Caco-2 (cell line): ENCODE measurements around the gene THRB. TPM values are rescaled to one million over a fixed set of nuclear protein-coding genes. Genes with fewer than 3 reads are reported as not detected.

ENCODE experiments used
- BruUV-seq: library from RNA; stranded (reverse); fragments of 400-500 nt; replicated peaks from 2 replicates; lab custom pipeline; 2021; lab: Mats Ljungman, UMichigan
- CTCF ChIA-PET: fragments of 300-600 bp; sonication (Branson Sonifier 250); formaldehyde crosslinking; loops from one replicate; lab custom pipeline; 2022; ENCODE audit warnings: antibody characterized with exemption; lab: Charles Lee
- POLR2A ChIA-PET: fragments of 300-600 bp; sonication (Branson Sonifier 250); formaldehyde crosslinking; loops from one replicate; lab custom pipeline; 2022; ENCODE audit warnings: antibody characterized with exemption; lab: Charles Lee
- DNase-seq, 2 experiments: peaks; one replicate each; pipeline versions ENCODE4 v3.0.0 to v3.0.0-alpha.2; 2020 to 2022
- H3K27me3 ChIP-seq: replicated peaks from 2 replicates; pipeline ENCODE4 v1.6.0; 2011; ENCODE audit warnings: low read length; ENCODE audit not compliant: control insufficient read depth, insufficient read depth
- H3K36me3 ChIP-seq: 2 replicates; pipeline ENCODE4 v1.5.1; 2011; ENCODE audit warnings: low read length; ENCODE audit not compliant: control insufficient read depth, insufficient read depth
- H3K4me1 ChIP-seq: fragments of 250-450 bp; sonication (Bioruptor Pico); 2 replicates; pipeline ENCODE4 v1.5.1; 2020; ENCODE audit warnings: mild to moderate bottlenecking
- H3K4me3 ChIP-seq: 2 replicates; pipeline ENCODE4 v1.5.1; 2011; ENCODE audit warnings: low read depth, mild to moderate bottlenecking, control low read depth, low read length
- H3K9me3 ChIP-seq: fragments of 250-450 bp; sonication (Bioruptor Pico); 2 replicates; pipeline ENCODE4 v1.5.1; 2020; ENCODE audit warnings: mild to moderate bottlenecking, moderate library complexity
- H3K27ac Mint-ChIP-seq: one replicate; pipeline ENCODE4 v1.8.0; 2022; ENCODE audit warnings: mixed read lengths; ENCODE audit not compliant: unreplicated experiment
- H3K27me3 Mint-ChIP-seq: one replicate; pipeline ENCODE4 v1.8.0; 2022; ENCODE audit warnings: mixed read lengths; ENCODE audit not compliant: insufficient read depth, unreplicated experiment
- H3K36me3 Mint-ChIP-seq: one replicate; pipeline ENCODE4 v1.8.0; 2022; ENCODE audit warnings: mild to moderate bottlenecking, mixed read lengths; ENCODE audit not compliant: insufficient read depth, unreplicated experiment
- H3K4me1 Mint-ChIP-seq: one replicate; pipeline ENCODE4 v1.8.0; 2022; ENCODE audit warnings: low read depth, mixed read lengths; ENCODE audit not compliant: unreplicated experiment
- H3K4me3 Mint-ChIP-seq: one replicate; pipeline ENCODE4 v1.8.0; 2022; ENCODE audit warnings: mild to moderate bottlenecking, moderate library complexity, mixed read lengths; ENCODE audit not compliant: unreplicated experiment
- H3K9me3 Mint-ChIP-seq: one replicate; pipeline ENCODE4 v1.8.0; 2022; ENCODE audit warnings: mixed read lengths; ENCODE audit not compliant: unreplicated experiment
- CTCF ChIP-seq, 2 experiments: fragments of 200-600 bp in 1 of 2; IDR thresholded peaks; 1 replicate in 1 of 2; 2 replicates in 1 of 2; pipeline versions ENCODE4 v1.5.1 to v1.8.0; 2011 to 2022; ENCODE audit warnings: antibody characterized with exemption in 1 of 2, control low read depth in 1 of 2, inconsistent platforms in 1 of 2, low read depth in 1 of 2, low read length in 1 of 2, mild to moderate bottlenecking in 1 of 2, moderate library complexity in 1 of 2; ENCODE audit not compliant: insufficient read depth in 1 of 2, severe bottlenecking in 1 of 2, unreplicated experiment in 1 of 2
- intact Hi-C: fragments of 100-400 bp; cut with micrococcal nuclease; formaldehyde crosslinking; loops from one replicate; pipeline ENCODE4 v1.10.0; 2022; ENCODE audit not compliant: unreplicated experiment
- total RNA-seq: library from RNA; stranded (reverse); gene quantifications from 2 replicates; pipeline ENCODE4 v1.2.3, GENCODE V29; 2022

The THRB gene
- total RNA-seq, 1 experiment from 2014 or later, result 19.4 TPM

DNA sequence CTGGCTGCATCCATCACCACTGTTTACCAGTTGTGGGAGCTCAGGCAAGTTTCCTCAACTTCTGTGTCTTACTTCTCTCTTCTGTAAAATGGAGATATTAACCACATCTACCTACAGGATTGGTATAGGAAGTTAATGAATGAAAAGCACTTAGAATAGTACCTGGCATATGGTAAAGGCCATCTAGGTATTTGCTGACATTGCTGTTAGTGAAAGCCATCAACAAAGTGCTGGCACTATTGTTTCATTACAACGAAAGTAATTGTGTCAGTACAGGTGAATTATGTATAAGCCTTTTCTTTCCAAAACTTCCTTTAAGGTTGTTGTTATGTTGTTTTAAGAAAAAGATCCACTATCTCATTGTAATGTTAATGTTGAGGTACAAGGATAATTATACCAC lies 352.5 kb downstream of the THRB start:
- H3K27me3 Mint-ChIP-seq, result no peaks in the 10 kb centered on the region
- ChIA-PET POLR2A (no interaction called here), CTCF (no interaction called here)
- Histone ChIP-seq H3K36me3 (peaks cover 1% of the 10 kb centered on the region), H3K4me3 (no peak overlapping the region), H3K27me3 (no peaks in the 10 kb centered on the region), H3K4me1 (peaks cover 34% of the 10 kb centered on the region), H3K9me3 (no peaks in the 10 kb centered on the region)
- H3K4me1 Mint-ChIP-seq, result peaks cover 24% of the 10 kb centered on the region
- intact Hi-C loops, result no loop called here
- no peak overlapping the region for H3K27ac Mint-ChIP-seq
- H3K36me3 Mint-ChIP-seq, result peaks cover 21% of the 10 kb centered on the region
- no TSS peak for BruUV-seq
- no peak overlapping the region for H3K4me3 Mint-ChIP-seq
- TF ChIP-seq CTCF (IDR thresholded peaks at IDR 0.05; ENCODE audit: insufficient read depth in 1 of 2, low read depth in 1 of 2, low read length in 1 of 2, severe bottlenecking in 1 of 2, unreplicated experiment in 1 of 2), result no peak
- no peak for DNase-seq
- H3K9me3 Mint-ChIP-seq, result no peaks in the 10 kb centered on the region

- POLR2A ChIA-PET, result no interaction called here
- Histone ChIP-seq H3K27me3 (no peaks in the 10 kb centered on the region), H3K4me3 (no peak overlapping the region), H3K36me3 (peaks cover 1% of the 10 kb centered on the region), H3K9me3 (no peaks in the 10 kb centered on the region), H3K4me1 (peaks cover 32% of the 10 kb centered on the region)
- no peak overlapping the region for H3K27ac Mint-ChIP-seq
- no peaks in the 10 kb centered on the region for H3K27me3 Mint-ChIP-seq
- no peak for DNase-seq
- H3K4me3 Mint-ChIP-seq, result no peak overlapping the region
- peaks cover 19% of the 10 kb centered on the region for H3K36me3 Mint-ChIP-seq
- H3K4me1 Mint-ChIP-seq, result peaks cover 27% of the 10 kb centered on the region
- TF ChIP-seq CTCF (IDR thresholded peaks at IDR 0.05; ENCODE audit: insufficient read depth in 1 of 2, low read depth in 1 of 2, low read length in 1 of 2, severe bottlenecking in 1 of 2, unreplicated experiment in 1 of 2), result no peak
- intact Hi-C loops, result no loop called here
- no peaks in the 10 kb centered on the region for H3K9me3 Mint-ChIP-seq
- BruUV-seq, result no TSS peak
- CTCF ChIA-PET, result no interaction called here
These were observed 353.1 kb downstream of the THRB start for GRCh38 chr3:24141548-24141947.

DNA sequence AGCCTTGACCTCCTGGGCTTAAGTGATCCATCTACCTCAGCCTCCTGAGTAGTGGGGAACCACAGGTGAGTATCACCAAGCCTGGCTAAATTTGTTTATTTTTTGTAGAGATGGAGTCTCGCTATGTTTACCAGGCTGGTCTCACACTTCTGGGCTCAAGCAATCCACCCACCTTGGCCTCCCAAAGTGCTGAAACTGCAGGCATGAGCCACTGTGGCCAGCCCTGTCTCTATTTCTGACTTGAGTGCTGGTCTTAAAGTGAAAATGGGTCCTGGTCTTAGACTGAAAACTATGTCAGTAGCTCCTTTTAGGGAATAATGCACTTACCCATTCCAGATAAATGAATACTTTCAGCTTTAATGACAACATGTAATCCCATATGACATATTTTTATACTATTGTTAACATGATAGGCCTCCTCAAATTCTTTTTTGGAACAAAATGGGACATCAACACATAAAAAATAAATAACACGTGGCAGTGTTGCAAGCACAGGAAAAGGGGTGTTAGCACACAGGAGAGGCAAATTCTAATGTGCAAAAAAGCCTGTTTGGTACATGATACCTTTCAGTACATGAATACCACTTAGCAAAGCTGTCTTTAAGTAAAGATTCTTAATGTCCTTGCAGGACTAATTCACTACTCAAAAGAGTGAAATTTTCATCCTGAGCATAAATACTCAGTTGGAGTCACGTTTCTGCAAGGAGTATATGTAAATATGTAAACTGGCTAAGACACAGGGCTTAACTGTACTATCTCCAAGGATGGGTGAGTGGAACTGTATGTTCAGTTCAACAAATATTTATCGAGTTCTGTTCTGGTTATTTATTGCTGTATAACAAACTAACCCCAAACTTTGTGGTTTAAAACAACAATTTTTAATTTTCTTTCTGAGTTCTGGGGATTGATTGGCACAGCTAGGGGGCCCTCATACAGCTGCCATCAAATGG lies 354.9 kb downstream of the THRB start:
- H3K9me3 ChIP-seq, result no peaks in the 10 kb centered on the region
- Mint-ChIP-seq H3K27me3 (no peaks in the 10 kb centered on the region), H3K4me1 (peaks cover 14% of the 10 kb centered on the region), H3K9me3 (no peaks in the 10 kb centered on the region), H3K4me3 (no peak overlapping the region), H3K36me3 (peaks cover 9% of the 10 kb centered on the region), H3K27ac (no peak overlapping the region)
- H3K36me3 ChIP-seq, result peaks cover 3% of the 10 kb centered on the region
- H3K27me3 ChIP-seq, result no peaks in the 10 kb centered on the region
- BruUV-seq, result no TSS peak
- POLR2A ChIA-PET, result interaction anchor here (0.6 kb wide), 1 partner anchor 22 kb away, joined by 5 read pairs; no protein-coding TSS in a partner anchor
- intact Hi-C loops, result no loop called here
- no peak overlapping the region for H3K4me3 ChIP-seq
- CTCF ChIA-PET, result no interaction called here
- TF ChIP-seq CTCF (IDR thresholded peaks at IDR 0.05; ENCODE audit: insufficient read depth in 1 of 2, low read depth in 1 of 2, low read length in 1 of 2, severe bottlenecking in 1 of 2, unreplicated experiment in 1 of 2), result no peak
- peaks cover 16% of the 10 kb centered on the region for H3K4me1 ChIP-seq
- no peak for DNase-seq
